Measurements from ENCODE around the gene COMT. TPM values are rescaled to one million over a fixed set of nuclear protein-coding genes. Genes with fewer than 3 reads are reported as not detected.

COMT gene
- total RNA-seq, 4 donors from 2014 or later, result 80.1 to 228 (median 190) TPM

- TF ChIP-seq CTCF (IDR thresholded peaks at IDR 0.05; ENCODE audit: low read depth), result no peak
Measured at GRCh38 chr22:19916941-19917340, 24.6 kb upstream of the COMT start.

GRCh38 chr22:19917389-19918138 is 24.0 kb upstream of the COMT start:
- TF ChIP-seq CTCF (IDR thresholded peaks at IDR 0.05; ENCODE audit: low read depth), result no peak

- no peak for TF ChIP-seq CTCF (IDR thresholded peaks at IDR 0.05; ENCODE audit: low read depth)
Measured at GRCh38 chr22:19918332-19919106, 23.1 kb upstream of the COMT start.

GRCh38 chr22:19919701-19920363 is 21.7 kb upstream of the COMT start:
- no peak for TF ChIP-seq CTCF (IDR thresholded peaks at IDR 0.05; ENCODE audit: low read depth)

- TF ChIP-seq CTCF (IDR thresholded peaks at IDR 0.05; ENCODE audit: low read depth), result no peak
Measured at GRCh38 chr22:19921544-19922081, 20.0 kb upstream of the COMT start.

- TF ChIP-seq CTCF (IDR thresholded peaks at IDR 0.05; ENCODE audit: low read depth), result no peak
Measured at GRCh38 chr22:19923914-19924513, 17.6 kb upstream of the COMT start.
